ENCODE measurements around the gene LAMA3. TPM values are rescaled to one million over a fixed set of nuclear protein-coding genes. Genes with fewer than 3 reads are reported as not detected.

The LAMA3 gene
- total RNA-seq, 2 donors from 2014 or later, result 0.11 to 0.24 TPM

GRCh38 chr18:23743733-23744333 is 54.6 kb downstream of the LAMA3 start:
- Mint-ChIP-seq H3K36me3 (ENCODE audit: low read depth) (no peaks in the 10 kb centered on the region), H3K4me3 (no peak overlapping the region), H3K27me3 (peaks cover 43% of the 10 kb centered on the region), H3K27ac (no peak overlapping the region), H3K9me3 (no peaks in the 10 kb centered on the region), H3K4me1 (peaks cover 5% of the 10 kb centered on the region)
- no peak for ATAC-seq (replicated peaks)

- Mint-ChIP-seq H3K27me3 (peaks cover 45% of the 10 kb centered on the region), H3K36me3 (ENCODE audit: low read depth) (no peaks in the 10 kb centered on the region), H3K4me3 (no peak overlapping the region), H3K27ac (no peak overlapping the region), H3K4me1 (peaks cover 5% of the 10 kb centered on the region), H3K9me3 (no peaks in the 10 kb centered on the region)
- no peak for ATAC-seq (replicated peaks)
Measured at GRCh38 chr18:23745366-23745765, 56.1 kb downstream of the LAMA3 start.

- ATAC-seq (replicated peaks), result no peak
- H3K4me3 Mint-ChIP-seq, result no peak overlapping the region
- no peaks in the 10 kb centered on the region for H3K9me3 Mint-ChIP-seq
- no peaks in the 10 kb centered on the region for H3K36me3 Mint-ChIP-seq (ENCODE audit: low read depth)
- peaks cover 5% of the 10 kb centered on the region for H3K4me1 Mint-ChIP-seq
- peaks cover 43% of the 10 kb centered on the region for H3K27me3 Mint-ChIP-seq
- H3K27ac Mint-ChIP-seq, result no peak overlapping the region
Measured at GRCh38 chr18:23746851-23747250, 57.6 kb downstream of the LAMA3 start.

- peaks cover 13% of the 10 kb centered on the region for H3K27me3 Mint-ChIP-seq
- H3K4me3 Mint-ChIP-seq, result no peak overlapping the region
- H3K36me3 Mint-ChIP-seq (ENCODE audit: low read depth), result no peaks in the 10 kb centered on the region
- H3K4me1 Mint-ChIP-seq, result peaks cover 3% of the 10 kb centered on the region
- H3K9me3 Mint-ChIP-seq, result no peaks in the 10 kb centered on the region
- no peak overlapping the region for H3K27ac Mint-ChIP-seq
- no peak for ATAC-seq (replicated peaks)
Measured at GRCh38 chr18:23752363-23752762, 63.1 kb downstream of the LAMA3 start.

GRCh38 chr18:23752796-23753195 is 63.5 kb downstream of the LAMA3 start:
- Mint-ChIP-seq H3K27ac (no peak overlapping the region), H3K4me1 (peaks cover 3% of the 10 kb centered on the region), H3K4me3 (no peak overlapping the region), H3K36me3 (ENCODE audit: low read depth) (no peaks in the 10 kb centered on the region), H3K27me3 (peaks cover 9% of the 10 kb centered on the region), H3K9me3 (no peaks in the 10 kb centered on the region)
- ATAC-seq (replicated peaks), result no peak

GRCh38 chr18:23756590-23757436 is 67.6 kb downstream of the LAMA3 start:
- Mint-ChIP-seq H3K4me3 (no peak overlapping the region), H3K27ac (no peak overlapping the region), H3K27me3 (peaks cover 4% of the 10 kb centered on the region), H3K36me3 (ENCODE audit: low read depth) (no peaks in the 10 kb centered on the region), H3K4me1 (peaks cover 3% of the 10 kb centered on the region), H3K9me3 (no peaks in the 10 kb centered on the region)
- ATAC-seq (replicated peaks), result peak; percentile 59

GRCh38 chr18:23757437-23757733 is 68.1 kb downstream of the LAMA3 start:
- ATAC-seq (replicated peaks), result no peak
- H3K27ac Mint-ChIP-seq, result no peak overlapping the region

GRCh38 chr18:23758281-23758680 is 69.0 kb downstream of the LAMA3 start:
- ATAC-seq (replicated peaks), result no peak
- Mint-ChIP-seq H3K27me3 (peaks cover 4% of the 10 kb centered on the region), H3K9me3 (no peaks in the 10 kb centered on the region), H3K27ac (no peak overlapping the region), H3K4me1 (peaks cover 3% of the 10 kb centered on the region), H3K36me3 (ENCODE audit: low read depth) (no peaks in the 10 kb centered on the region), H3K4me3 (no peak overlapping the region)

More at GRCh38 chr18:23757437-23757733, 68.1 kb downstream of the LAMA3 start:
- peaks cover 4% of the 10 kb centered on the region for H3K27me3 Mint-ChIP-seq
- no peak overlapping the region for H3K4me3 Mint-ChIP-seq
- H3K4me1 Mint-ChIP-seq, result peaks cover 3% of the 10 kb centered on the region
- H3K9me3 Mint-ChIP-seq, result no peaks in the 10 kb centered on the region
- no peaks in the 10 kb centered on the region for H3K36me3 Mint-ChIP-seq (ENCODE audit: low read depth)

- Mint-ChIP-seq H3K9me3 (no peaks in the 10 kb centered on the region), H3K27me3 (peaks cover 13% of the 10 kb centered on the region), H3K4me3 (no peak overlapping the region), H3K27ac (no peak overlapping the region), H3K4me1 (no peaks in the 10 kb centered on the region), H3K36me3 (ENCODE audit: low read depth) (no peaks in the 10 kb centered on the region)
- no peak for ATAC-seq (replicated peaks)
Measured at GRCh38 chr18:23761941-23762340, 72.7 kb downstream of the LAMA3 start.

- Mint-ChIP-seq H3K27me3 (peaks cover 16% of the 10 kb centered on the region), H3K27ac (no peak overlapping the region), H3K36me3 (ENCODE audit: low read depth) (no peaks in the 10 kb centered on the region), H3K4me1 (no peaks in the 10 kb centered on the region), H3K9me3 (peaks cover 4% of the 10 kb centered on the region), H3K4me3 (no peak overlapping the region)
- ATAC-seq (replicated peaks), result no peak
Measured at GRCh38 chr18:23763343-23763742, 74.1 kb downstream of the LAMA3 start.

GRCh38 chr18:23765931-23766330 is 76.7 kb downstream of the LAMA3 start:
- Mint-ChIP-seq H3K4me3 (no peak overlapping the region), H3K27ac (no peak overlapping the region)
- no peak for ATAC-seq (replicated peaks)

GRCh38 chr18:23772327-23773024 is 83.2 kb downstream of the LAMA3 start:
- no peak for ATAC-seq (replicated peaks)
- H3K9me3 Mint-ChIP-seq, result peaks cover 8% of the 10 kb centered on the region
- no peaks in the 10 kb centered on the region for H3K36me3 Mint-ChIP-seq (ENCODE audit: low read depth)
- peaks cover 3% of the 10 kb centered on the region for H3K4me1 Mint-ChIP-seq
- H3K4me3 Mint-ChIP-seq, result no peak overlapping the region
- no peak overlapping the region for H3K27ac Mint-ChIP-seq
- H3K27me3 Mint-ChIP-seq, result peaks cover 4% of the 10 kb centered on the region

More at GRCh38 chr18:23765931-23766330, 76.7 kb downstream of the LAMA3 start:
- Mint-ChIP-seq H3K36me3 (ENCODE audit: low read depth) (no peaks in the 10 kb centered on the region), H3K27me3 (peaks cover 15% of the 10 kb centered on the region), H3K9me3 (peaks cover 8% of the 10 kb centered on the region), H3K4me1 (peaks cover 3% of the 10 kb centered on the region)

GRCh38 chr18:23776306-23776705 is 87.1 kb downstream of the LAMA3 start:
- Mint-ChIP-seq H3K27me3 (peaks cover 5% of the 10 kb centered on the region), H3K4me1 (no peaks in the 10 kb centered on the region), H3K9me3 (no peaks in the 10 kb centered on the region), H3K27ac (no peak overlapping the region), H3K36me3 (ENCODE audit: low read depth) (no peaks in the 10 kb centered on the region), H3K4me3 (no peak overlapping the region)
- no peak for ATAC-seq (replicated peaks)

- no peak overlapping the region for H3K4me3 Mint-ChIP-seq
Measured at GRCh38 chr18:23778828-23779227, 89.6 kb downstream of the LAMA3 start.

More at GRCh38 chr18:23778828-23779227, 89.6 kb downstream of the LAMA3 start:
- no peaks in the 10 kb centered on the region for H3K4me1 Mint-ChIP-seq
- H3K27me3 Mint-ChIP-seq, result peaks cover 12% of the 10 kb centered on the region
- no peaks in the 10 kb centered on the region for H3K9me3 Mint-ChIP-seq
- H3K36me3 Mint-ChIP-seq (ENCODE audit: low read depth), result no peaks in the 10 kb centered on the region
- ATAC-seq (replicated peaks), result no peak
- H3K27ac Mint-ChIP-seq, result no peak overlapping the region

Data from activated T-helper 17 cell treated with anti-CD3 and anti-CD28 coated beads, Interleukin-2, amount 50 U/mL, for 72 hours (primary cell).